NCI-H82 treated with DMSO at 0.1 percent for 48 hours (cell line): ENCODE results near the gene APBA2.

ENCODE experiments used
- DNase-seq: peaks from one replicate; lab custom pipeline; 2025; ENCODE audit not compliant: unreplicated experiment; lab: John Stamatoyannopoulos, UW

APBA2 gene

DNA sequence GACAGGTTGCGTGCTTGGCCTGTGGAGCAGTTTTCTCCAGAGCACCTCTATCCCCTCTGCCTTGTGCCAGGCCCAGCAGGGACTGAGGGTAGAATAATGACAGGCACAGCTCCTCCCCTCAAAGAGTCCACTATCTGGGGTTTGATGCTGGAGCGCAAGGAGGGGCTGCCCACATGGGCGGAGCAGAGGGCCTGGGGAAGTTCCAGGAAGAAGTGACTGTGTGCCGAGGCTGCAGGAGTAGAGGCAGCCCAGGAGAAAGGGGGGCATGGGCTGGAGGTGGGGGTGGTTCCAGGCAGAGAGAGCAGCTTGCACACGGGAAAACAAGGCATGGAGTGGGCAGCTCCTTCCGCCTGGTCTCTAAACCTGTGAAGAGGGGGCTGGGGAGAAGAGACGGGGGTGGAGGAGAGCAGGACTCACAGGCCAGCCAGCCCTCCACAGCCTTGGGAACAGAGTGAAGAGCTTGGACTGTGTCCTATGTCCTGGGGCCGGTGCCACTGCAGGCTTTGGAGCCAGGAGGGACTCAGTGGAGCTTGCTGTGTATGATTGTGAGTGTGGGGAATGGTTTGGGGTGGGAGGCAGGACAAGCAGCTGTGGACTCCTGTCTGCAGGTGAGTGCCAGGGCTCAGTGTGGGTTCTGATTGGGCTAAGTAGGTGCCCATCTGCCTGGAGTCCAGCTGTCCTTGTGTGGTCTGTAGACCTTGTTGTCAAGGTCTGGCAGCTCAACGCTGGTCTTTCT lies 48.1 kb downstream of the APBA2 start:
- DNase-seq: no peak

DNA sequence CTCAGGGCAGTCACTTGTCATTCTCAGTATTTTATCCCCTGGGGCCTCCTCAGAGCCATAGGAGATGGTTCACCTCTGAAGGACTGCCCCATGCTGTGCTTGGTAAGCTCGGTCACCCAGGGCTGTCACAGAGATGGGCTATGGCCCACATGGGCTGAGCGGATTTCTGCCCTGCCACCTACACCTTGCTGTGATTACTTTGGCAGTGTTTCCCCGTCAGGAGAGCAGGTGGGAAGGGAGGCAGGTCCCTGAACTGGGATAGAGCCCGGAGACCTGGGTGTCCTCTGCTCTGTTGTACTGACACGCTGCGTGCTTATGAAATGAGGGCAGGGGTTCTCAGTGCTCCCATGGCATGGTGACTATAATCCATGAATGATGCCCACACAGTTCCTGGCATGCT lies 48.9 kb downstream of the APBA2 start:
- DNase-seq: no peak

DNA sequence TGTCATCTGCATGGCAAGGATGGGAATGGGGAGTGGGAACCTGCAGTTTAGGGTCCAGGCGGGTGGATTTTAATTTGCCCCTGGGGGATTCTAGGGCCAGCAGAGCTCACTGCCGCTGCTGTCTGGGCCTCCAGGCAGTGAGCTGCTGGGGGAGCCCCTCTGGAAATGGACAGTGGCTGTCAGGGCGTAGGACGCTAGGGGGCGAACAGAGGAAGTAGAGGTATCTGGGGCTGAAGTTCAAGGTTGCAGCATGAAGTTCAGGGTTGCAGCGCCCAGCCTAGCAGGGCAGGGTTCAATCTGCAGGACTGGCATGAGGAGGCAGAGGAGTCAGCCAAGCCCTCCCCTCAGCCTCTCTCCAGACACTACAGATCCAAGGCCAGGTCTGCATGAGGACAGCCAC lies 49.5 kb downstream of the APBA2 start:
- DNase-seq: no peak

DNA sequence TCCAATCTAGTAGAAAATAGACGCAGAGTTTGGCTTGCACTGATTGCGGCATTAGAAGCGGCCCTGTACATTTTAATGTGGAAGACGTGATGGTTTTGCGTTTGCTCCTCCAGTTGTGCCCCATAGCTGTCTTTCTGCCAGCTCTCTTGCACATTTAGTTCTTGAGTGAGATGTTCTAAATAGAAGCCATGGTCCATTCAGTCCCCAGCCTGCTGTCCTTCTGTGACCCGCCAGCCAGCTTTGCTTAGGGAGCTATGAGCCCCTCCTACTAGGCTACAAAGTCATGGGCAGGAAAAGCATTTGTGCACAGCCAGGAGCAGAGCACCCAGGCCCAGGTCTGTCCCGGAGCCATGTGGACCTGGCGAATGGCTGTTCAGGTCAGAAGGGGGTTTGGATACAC lies 50.3 kb downstream of the APBA2 start:
- DNase-seq: no peak

DNA sequence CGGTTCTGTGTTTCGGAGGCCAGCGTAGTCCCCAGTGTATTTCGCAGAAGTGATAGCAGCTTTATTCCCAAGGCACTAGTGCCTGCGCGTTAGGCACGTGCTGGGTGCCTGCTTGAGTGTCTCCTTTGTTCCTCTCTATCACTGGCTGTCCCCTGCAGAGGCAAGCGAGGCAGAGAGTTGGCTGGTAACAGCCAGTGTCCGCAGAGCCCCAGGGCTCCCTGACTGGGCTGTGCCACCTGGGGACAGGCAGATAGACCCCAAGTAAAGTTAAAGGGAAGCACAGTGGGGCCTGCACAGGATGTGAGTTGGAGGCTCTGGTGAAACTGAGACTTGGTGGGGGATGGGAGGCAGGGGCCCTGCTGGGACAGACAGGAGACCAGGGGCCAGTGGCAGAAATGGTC lies 50.7 kb downstream of the APBA2 start:
- no peak for DNase-seq

DNA sequence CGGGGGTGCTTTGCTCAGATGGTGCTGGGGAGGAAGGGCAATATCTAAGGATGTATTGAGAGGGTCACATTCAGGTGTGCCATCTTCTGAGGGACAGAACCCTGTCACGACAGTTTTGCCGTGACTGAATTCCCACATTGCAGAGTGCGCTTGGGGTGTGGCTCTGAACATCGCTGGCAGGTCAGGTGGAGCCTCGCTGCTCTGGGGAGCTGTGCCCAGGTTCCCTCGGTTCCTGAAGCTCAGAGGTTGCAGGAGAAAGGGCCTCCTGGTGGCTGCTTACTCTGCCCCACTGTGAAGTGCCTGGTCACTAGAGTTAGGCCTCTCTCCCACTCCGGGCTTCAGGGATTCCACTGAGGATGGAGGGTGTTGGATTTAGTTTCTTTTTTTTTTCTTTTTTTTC lies 51.5 kb downstream of the APBA2 start:
- no peak for DNase-seq

DNA sequence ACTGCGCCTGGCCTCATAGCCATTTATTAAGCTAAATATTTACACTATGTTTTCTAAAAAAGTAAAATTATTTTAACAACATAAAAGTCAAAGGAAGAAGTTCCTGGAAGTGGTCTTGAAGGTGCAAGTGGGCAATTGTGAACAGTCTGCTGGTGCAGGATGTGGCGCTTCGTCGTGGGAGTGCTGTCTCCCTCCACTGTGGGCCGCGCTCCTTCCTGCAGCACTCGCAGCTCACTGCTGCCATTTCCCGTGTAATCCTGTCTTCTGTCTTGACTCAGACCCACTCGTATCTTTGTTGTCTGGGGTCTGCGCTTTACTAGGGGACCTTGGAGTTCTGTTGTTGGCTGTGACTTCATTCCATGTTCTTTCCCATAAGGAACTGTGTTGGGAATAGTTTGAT lies 56.3 kb downstream of the APBA2 start:
- no peak for DNase-seq

DNA sequence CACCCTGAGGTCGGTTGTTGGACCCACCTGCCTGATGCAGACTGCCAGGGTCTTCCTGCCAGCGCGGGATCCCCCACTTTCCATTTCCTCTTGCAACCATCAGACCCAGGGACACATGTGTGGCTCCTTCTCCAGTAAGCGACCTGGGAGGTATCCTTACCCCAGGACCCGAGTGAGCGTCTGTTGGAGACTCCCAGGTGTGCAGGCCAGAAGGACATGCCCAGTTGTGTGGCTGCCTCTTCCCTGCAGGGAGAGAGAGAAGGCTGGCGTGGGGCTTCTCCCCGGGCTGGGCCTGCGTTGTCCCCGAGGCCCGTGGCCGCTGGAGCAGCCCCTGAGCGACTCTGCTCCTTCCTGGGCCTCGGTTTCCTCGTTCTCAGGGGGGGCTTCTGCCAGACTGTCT lies 56.8 kb downstream of the APBA2 start:
- no peak for DNase-seq

DNA sequence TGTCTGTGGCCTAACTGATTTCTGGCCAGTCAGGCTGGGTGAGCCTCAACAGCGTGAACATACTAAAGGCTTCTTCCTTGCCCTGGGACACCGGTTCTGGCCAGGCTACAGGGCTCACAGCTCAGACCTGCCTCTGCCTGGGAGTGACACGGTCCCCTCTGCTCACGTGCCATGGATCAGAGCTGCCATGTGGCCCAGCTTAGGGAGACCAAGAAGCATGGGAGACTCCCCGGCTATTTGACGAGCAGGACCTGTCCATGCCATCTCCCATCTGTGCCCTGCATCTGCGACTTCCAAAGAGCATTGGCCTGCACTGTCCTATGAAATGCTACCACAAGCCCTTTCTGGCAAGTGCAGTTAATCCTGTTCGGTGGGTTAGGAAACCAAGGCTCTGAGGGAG lies 57.4 kb downstream of the APBA2 start:
- DNase-seq: no peak

DNA sequence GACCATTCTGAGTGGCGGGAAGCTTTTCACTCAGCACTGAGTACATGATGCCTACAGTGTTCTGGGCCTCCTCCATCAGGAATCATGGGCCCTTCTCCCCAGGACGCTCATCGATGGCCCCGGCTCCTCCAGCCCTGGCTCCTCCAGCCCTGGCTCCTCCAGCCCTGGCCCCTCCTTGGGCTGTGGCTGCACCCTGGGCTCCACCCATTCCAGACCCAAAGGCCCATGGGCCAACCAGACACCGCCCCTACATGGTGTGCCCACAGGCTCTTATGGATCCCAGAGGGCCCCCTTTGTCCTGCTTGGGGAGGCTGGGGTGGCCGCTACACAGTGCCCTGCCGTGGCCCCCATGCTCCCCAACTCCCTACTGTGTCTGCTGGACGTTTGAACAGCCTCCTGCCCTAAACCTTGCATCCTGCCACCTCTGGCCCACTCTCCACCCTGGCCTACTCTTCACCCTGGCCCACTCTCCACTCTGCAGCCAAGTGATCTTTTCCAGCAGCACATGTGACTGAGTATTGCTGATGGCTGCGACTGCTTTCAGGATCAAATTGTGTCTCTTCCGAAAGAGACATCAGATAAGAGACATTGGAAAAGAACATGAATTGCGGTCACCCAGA lies 57.9 kb downstream of the APBA2 start:
- DNase-seq: no peak

DNA sequence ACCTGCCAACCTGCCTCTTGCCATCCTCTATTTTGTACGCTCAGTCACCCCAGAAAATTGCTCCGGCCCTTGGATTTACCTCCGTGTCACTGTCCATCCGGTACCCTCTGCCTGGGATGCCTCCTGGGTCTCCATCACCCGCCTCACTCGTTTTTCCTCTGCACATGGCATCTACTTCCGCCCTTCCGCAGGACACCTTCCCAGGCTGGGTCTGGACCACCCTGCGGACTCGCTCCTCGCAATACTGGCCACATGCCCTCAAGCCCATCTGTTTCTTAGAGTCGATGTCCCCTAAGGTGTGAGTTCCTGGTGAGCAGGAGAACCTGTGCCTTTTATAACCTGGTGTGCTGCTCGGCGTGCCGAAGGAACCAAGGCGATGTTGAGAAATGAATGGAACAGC lies 58.5 kb downstream of the APBA2 start:
- no peak for DNase-seq

DNA sequence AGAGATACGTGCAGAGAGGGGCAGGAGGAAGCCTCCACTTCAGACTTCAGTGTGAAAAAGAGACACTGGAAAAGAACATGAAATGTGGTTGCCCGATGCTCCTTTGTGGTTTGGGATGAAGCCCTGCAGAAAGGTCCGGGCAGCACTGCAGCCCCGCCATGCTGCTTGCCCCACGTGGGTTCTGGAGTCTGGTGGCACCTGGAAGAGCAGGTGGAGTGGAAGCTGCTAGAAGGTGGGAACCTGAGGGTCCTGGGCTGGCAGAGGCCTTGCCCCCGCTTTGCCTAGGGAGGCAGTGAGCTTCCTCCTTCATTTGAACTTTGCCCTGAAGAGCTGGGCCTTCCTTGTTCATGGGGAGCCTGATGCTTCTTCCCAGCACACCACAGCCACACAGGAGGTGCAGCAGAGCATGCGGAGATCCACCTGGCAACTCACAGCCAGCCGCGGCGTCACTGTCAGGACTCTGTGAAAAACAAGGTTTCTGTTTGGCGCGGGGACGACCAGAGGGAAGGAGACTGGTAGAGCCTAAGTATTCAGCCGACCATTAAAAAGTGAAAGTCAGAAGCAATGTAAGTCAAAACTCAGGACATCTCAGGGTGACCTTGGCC lies 59.0 kb downstream of the APBA2 start:
- DNase-seq: no peak

DNA sequence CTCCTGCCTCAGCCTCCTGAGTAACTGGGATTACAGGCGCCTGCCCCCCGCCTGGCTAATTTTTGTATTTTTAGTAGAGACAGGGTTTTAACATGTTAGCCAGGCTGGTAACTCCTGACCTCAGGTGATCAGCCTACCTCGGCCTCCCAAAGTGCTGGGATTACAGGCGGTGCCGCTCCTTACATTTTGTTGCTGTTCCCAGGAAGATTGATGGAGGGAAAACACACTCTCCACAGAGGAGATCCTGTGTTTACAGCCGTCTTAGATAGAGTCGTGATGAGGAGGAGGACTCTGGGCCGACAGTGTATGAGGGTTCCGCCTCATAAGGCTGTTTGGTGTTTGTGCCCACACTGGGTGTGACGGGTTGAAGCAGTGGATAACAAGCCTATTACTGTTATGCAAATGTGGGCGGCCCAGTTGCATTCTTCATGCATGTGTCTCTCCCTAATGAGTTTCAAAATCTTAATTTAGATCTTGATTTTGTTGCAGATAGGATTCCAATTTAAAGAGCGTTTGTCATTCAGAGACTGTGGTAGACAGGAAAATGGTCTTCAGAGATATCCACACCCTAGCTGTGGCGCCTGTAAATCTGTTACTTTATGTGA lies 60.0 kb downstream of the APBA2 start:
- DNase-seq: no peak

DNA sequence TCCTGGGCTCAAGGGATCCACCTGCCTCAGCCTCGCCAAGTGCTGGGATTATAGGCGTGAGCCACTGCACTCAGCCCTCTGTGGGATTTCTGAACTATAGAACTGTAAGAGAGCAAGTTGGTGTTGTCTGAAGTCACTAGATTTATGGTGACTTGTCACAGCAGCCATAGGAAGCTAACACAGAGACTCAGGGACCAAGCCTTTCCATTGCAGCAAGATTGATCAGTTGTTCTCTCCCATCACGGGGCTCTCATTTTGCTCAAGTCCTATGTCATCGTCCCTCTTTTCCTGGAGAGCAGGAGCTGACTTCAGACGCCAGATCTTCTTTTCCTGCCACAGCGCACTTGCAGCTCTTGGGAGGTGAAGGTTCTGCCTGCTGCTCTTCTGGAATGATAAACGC lies 61.0 kb downstream of the APBA2 start:
- no peak for DNase-seq

DNA sequence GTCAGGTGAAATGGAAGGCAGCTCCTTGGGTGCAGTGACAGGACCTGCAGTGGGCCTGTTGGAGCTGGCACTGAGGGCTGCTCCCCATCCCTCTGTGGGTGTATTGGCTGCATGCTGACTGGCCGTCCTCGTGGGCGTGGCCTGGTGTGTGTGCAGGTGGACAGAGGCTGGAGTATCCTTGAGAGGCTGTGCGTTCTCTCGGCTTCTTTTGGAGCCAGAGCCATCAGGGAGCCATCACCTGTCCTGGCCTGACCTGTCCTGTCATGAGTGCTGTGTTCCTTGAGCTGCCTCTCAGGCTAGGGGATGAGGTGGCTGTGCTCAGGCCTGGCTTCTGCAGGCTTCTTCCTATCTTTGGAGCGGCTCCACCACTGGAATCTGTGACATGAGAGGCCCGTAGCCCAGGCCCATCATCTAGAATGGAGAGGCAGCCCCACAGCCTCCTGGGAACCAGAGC lies 61.5 kb downstream of the APBA2 start:
- DNase-seq: no peak

DNA sequence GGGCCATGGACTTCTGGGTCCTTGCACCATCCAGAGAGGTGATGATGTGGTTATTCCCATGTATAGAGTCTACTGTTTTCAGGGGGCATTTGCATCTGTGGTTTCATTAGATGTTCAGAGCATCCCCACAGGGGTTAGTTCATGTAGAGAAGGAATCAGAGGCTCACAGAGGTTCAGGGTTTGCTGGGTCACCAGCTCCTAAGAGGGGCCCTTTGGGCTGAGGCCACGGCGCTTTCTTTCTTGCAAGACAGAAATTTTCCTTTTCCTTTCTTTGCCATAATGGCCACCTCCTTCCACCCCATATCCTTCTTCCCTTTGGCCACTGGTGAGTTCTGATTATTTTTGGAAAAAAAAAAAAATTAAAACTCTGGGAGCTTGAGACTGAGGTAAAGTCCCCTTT lies 62.3 kb downstream of the APBA2 start:
- DNase-seq: no peak

DNA sequence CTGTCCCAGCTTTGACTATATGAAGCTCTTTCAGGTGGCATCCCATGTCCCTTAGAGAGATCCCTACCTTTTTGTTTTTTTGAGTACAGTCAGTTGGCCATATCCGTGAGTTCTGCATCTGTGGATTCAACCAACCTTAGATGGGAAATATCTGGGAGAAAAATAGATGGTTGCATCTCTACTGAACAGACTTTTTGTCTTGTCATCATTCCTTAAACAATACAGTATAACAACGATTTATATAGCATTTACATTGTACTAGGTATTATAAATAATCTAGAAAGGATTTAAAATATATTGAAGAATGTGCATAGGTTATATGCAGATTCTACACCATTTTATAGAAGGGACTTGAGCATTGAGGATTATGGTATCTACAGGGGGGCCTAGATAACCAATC lies 65.1 kb downstream of the APBA2 start:
- no peak for DNase-seq

DNA sequence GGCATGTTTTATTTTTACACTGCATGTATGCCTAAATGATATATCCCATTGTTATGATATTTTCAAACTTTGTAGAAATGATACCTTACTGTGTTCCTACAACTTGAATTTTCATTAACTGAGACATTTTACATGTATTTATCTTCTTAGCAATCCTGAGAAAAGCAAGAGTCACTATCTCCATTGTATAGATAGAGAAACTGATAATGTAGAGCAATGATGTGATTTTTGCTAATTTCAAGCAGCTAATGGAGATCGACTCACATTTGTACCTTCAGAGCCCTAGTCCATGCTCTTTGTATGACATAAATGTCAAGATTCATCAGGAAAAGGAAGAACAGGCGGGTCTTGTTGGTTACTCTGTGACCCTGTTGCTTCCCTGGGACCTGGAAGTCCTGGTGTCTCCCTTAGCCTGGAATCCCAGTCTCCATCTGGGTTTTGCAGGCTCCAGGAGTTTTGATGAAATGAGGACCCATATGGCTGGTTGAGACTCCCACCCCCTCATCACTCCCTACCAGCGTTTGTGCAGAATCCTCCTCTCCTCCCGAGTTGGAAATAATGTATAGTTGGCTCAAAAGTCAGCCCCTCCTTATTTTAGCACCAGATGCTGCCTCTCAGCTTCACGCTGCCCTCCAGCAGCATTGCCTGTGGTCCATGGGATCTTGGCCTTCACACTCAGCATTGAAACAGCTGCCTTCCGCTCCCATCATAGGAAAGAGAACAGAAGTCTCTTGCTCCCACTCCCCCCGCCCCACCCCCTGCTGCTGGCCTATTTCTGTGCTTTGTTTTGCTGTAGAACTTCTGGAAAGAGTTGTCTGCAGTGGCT lies 67.1 kb downstream of the APBA2 start:
- DNase-seq: no peak

DNA sequence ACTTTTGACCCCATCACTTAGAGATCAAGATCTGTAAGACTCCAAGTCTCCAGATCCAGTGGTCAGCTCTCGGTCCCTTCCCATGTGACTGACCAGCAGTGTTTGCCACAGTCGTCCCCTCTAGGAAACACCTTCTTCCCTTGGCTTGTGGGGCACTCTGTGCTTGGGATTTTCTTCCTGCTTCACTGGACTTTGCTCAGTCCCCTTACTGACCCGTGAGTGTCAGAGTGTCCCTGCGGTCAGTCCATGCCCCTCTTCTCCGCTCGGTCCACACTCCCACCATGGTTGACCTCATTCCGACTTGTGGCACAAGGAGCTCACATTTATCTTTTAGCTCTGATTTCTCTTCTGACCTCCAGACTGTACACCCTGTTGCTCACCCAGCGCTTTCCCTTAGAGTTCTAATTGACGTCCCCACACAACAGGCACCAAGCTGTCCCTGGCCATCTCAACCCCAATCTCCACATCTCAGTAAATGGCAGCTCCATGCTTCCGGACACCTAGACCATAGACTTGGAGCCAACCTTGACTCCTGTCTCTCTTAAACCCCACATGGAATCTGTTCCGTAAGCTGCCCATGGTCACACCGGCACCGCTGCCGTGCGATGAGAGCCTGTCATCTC lies 67.9 kb downstream of the APBA2 start:
- no peak for DNase-seq

DNA sequence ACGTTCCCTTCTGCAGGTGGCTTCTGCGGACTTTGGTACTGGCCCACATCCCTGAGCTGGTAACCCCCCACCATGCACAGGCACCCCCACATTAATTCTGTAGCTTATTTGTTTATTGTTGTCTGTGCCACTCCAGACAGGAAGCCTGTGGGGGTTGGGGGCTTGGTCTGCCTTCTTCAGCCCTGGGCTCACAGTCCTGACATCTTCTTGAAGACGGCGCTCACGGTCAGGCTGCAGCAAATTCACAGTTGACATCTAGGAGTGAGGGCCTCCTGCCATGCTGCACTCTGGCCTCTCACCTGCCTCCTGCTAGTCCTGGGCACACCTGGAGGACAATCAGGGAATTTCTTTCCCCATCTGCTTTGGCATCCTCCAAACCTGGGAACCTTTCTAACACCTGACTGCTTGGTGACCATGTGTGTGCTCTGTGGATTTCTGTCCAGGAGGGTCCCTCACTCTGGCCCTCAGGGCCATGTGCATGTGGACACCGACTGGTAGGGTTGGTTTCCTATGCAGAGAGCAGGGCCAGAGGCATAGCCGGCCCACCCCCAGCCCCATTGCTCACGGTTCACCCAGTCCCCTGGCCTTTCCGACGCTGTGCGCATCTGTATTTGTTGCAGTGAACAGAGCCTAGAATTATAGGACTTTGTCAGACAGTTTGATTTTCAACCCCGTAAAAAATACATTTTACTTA lies 68.8 kb downstream of the APBA2 start:
- DNase-seq: no peak
